SK-N-SH (cell line): ENCODE results near the gene WWC2.

ENCODE experiments used
- CTCF ChIP-seq: fragments of 200-600 bp; sonication (generic); IDR thresholded peaks from 2 replicates; pipeline ENCODE4 v1.6.1; 2017; ENCODE audit warnings: antibody characterized with exemption, mild to moderate bottlenecking, moderate library complexity
- EP300 ChIP-seq, 2 experiments: IDR thresholded peaks; 2 replicates each; pipeline versions ENCODE4 v1.4.0 to v1.6.1; 2012; ENCODE audit warnings: borderline replicate concordance in 1 of 2, low read depth in 1 of 2, low read length in 1 of 2
- EZH2phosphoT487 ChIP-seq: fragments of 200-600 bp; sonication (generic); IDR thresholded peaks from 2 replicates; pipeline ENCODE4 v1.6.1; 2017; ENCODE audit warnings: low read depth, mixed run types, mild to moderate bottlenecking, antibody characterized with exemption, moderate library complexity, borderline replicate concordance
- FOXM1 ChIP-seq: IDR thresholded peaks from 2 replicates; pipeline ENCODE4 v1.4.0; 2012; ENCODE audit warnings: low read depth, mild to moderate bottlenecking
- JUND ChIP-seq: IDR thresholded peaks from 2 replicates; pipeline ENCODE4 v1.4.0; 2012
- NFIC ChIP-seq: IDR thresholded peaks from 2 replicates; pipeline ENCODE4 v1.4.0; 2012; ENCODE audit warnings: borderline replicate concordance
- POLR2AphosphoS5 ChIP-seq: IDR thresholded peaks from 2 replicates; pipeline ENCODE4 v1.6.1; 2012; ENCODE audit warnings: low read depth, low read length
- RXRA ChIP-seq: IDR thresholded peaks from 2 replicates; pipeline ENCODE4 v1.4.0; 2012; ENCODE audit warnings: low read depth, mild to moderate bottlenecking, borderline replicate concordance
- SIN3A ChIP-seq: IDR thresholded peaks from 2 replicates; pipeline ENCODE4 v1.6.1; 2012; ENCODE audit warnings: low read depth, mild to moderate bottlenecking, low read length, moderate library complexity, borderline replicate concordance
- TAF1 ChIP-seq: IDR thresholded peaks from 2 replicates; pipeline ENCODE4 v1.6.1; 2012; ENCODE audit warnings: low read depth, mild to moderate bottlenecking, low read length, moderate library complexity, borderline replicate concordance
- ZBTB33 ChIP-seq: IDR thresholded peaks from 2 replicates; pipeline ENCODE4 v1.4.0; 2012; ENCODE audit warnings: low read depth, borderline replicate concordance
- TF ChIP-seq, protein P1 (sequence below): IDR thresholded peaks from 2 replicates; pipeline ENCODE4 v1.4.0; 2012; ENCODE audit warnings: low read depth
- TF ChIP-seq, protein P2 (sequence below): fragments of 150-350 bp; IDR thresholded peaks from 2 replicates; pipeline ENCODE4 v1.6.1; 2017; ENCODE audit warnings: antibody characterized with exemption, low read length, low read depth, borderline replicate concordance

DNA sequence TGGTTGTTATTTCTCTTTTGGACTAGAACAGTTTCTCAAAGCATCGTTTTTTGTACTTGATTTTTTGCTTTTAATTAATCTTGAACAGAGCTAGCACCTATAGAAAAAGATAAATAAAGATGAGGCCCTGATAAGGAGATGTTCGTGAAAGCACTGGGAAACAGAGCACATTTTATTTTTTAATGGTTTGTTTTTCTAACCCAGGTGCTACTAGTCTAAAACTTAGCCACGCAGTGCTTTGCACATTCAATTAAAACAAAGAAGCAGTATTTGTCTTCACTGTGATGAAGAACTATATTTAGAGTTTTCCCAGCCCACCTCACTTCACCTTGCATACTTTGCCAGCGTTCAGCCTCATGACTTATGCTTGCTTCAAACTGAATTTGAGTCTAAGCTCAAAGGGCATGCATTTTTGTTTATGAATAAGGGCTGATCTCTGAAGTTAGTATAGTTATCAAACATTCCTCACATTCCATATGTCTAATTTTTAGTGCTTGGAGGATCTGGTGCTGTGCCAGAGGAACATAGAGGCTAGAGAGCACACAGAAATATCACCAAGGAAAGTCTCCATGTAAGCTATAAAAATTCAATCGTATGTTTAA, 76.7 kb downstream of the WWC2 start:
- no peak for TF ChIP-seq FOXM1
- TF ChIP-seq CTCF = no peak
- no peak for TF ChIP-seq EP300 (IDR thresholded peaks at IDR 0.05; ENCODE audit: borderline replicate concordance in 1 of 2, low read depth in 1 of 2, low read length in 1 of 2)
- no peak for TF ChIP-seq EZH2phosphoT487
- TF ChIP-seq SIN3A = no peak
- peak; percentile 39; the same call in 1 of the 2 replicates for TF ChIP-seq NFIC
- TF ChIP-seq, protein P1, sequence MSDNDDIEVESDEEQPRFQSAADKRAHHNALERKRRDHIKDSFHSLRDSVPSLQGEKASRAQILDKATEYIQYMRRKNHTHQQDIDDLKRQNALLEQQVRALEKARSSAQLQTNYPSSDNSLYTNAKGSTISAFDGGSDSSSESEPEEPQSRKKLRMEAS = no peak
- TF ChIP-seq, protein P2, sequence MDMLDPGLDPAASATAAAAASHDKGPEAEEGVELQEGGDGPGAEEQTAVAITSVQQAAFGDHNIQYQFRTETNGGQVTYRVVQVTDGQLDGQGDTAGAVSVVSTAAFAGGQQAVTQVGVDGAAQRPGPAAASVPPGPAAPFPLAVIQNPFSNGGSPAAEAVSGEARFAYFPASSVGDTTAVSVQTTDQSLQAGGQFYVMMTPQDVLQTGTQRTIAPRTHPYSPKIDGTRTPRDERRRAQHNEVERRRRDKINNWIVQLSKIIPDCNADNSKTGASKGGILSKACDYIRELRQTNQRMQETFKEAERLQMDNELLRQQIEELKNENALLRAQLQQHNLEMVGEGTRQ = no peak
- no peak for TF ChIP-seq JUND
- TF ChIP-seq ZBTB33 = no peak
- no peak for TF ChIP-seq TAF1
- TF ChIP-seq RXRA = no peak
- no peak for TF ChIP-seq POLR2AphosphoS5
